Subcutaneous adipose tissue (tissue), 4 donors: Measurements from ENCODE around the gene KCNMA1. TPM values are rescaled to one million over a fixed set of nuclear protein-coding genes. Genes with fewer than 3 reads are reported as not detected.

Experiments
- CTCF ChIP-seq: fragments of 450-650 bp; IDR thresholded peaks from one replicate; pipeline ENCODE4 v1.5.1; 2016; ENCODE audit warnings: low read depth, mild to moderate bottlenecking, control low read depth, antibody characterized with exemption, moderate library complexity
- total RNA-seq, 4 donors: library from RNA; depleted of rRNA; stranded (reverse); fragments of >200 nt; gene quantifications; one replicate each; pipeline ENCODE4 v1.1.0, GENCODE V29; 2016

KCNMA1 gene
- total RNA-seq, 4 donors from 2014 or later: 10.3 to 91.5 (median 23.8) TPM

GRCh38 chr10:77601488-77601887 is 36.1 kb downstream of the KCNMA1 start:
- TF ChIP-seq CTCF: no peak

GRCh38 chr10:77600640-77601039 is 37.0 kb downstream of the KCNMA1 start:
- TF ChIP-seq CTCF: no peak

GRCh38 chr10:77599651-77600050 is 38.0 kb downstream of the KCNMA1 start:
- no peak for TF ChIP-seq CTCF

- no peak for TF ChIP-seq CTCF
These were observed 39.0 kb downstream of the KCNMA1 start for GRCh38 chr10:77598606-77599005.

- no peak for TF ChIP-seq CTCF
These were observed 40.0 kb downstream of the KCNMA1 start for GRCh38 chr10:77597560-77597959.

- TF ChIP-seq CTCF: no peak
These were observed 43.2 kb downstream of the KCNMA1 start for GRCh38 chr10:77594471-77594783.

- TF ChIP-seq CTCF: no peak
These were observed 43.7 kb downstream of the KCNMA1 start for GRCh38 chr10:77593771-77594470.
